DMS153 treated with DMSO at 0.1 percent for 48 hours (cell line): ENCODE measurements around the gene CALML5.

Experiments
- DNase-seq: peaks from one replicate; lab custom pipeline; 2025; ENCODE audit not compliant: unreplicated experiment; lab: John Stamatoyannopoulos, UW

CALML5 gene

GRCh38 chr10:5518143-5518542 lies 18.8 kb upstream of the CALML5 start:
- peak; percentile 36 for DNase-seq

GRCh38 chr10:5517546-5517945 lies 18.2 kb upstream of the CALML5 start:
- DNase-seq: no peak

DNA sequence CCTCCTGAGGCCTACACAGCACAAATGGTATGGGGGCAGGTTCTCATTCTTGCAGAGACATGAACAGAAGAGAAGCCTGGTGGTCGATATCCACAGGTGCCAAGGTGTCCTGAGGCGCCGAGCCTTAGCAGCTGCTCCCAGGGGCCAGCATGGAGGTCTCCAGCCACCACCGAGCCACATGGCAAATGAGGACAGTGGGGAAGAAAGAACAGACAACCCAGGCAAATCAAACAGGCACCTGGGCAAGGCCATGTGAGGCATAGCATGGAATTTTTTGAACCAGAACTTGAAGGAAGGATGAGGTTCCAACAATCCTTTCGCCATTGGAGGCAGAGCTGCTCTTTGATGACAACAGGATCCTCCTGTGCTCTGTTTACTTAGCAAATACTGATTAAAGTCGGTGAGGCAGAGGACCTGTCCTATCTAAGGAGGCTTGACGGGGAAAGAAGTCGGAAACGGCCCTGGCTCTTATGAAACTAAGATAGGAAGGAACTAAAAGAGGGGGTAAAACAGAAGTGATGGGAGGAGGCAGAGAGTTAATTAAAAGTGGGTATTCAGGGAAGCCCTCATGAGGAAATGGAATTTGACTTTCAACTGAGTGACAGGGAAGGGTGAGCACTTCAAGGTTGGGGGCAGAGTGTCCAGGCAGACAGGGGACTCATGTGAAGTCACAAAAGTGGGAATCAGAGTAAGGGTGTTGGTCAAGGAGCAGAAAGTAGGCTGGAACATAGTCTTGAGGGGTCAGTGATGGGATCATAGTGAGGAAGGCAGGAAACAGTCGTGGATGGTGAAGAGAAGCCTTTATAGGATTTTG lies 16.8 kb upstream of the CALML5 start:
- DNase-seq: no peak

GRCh38 chr10:5514226-5514850 lies 15.0 kb upstream of the CALML5 start:
- DNase-seq: no peak

DNA sequence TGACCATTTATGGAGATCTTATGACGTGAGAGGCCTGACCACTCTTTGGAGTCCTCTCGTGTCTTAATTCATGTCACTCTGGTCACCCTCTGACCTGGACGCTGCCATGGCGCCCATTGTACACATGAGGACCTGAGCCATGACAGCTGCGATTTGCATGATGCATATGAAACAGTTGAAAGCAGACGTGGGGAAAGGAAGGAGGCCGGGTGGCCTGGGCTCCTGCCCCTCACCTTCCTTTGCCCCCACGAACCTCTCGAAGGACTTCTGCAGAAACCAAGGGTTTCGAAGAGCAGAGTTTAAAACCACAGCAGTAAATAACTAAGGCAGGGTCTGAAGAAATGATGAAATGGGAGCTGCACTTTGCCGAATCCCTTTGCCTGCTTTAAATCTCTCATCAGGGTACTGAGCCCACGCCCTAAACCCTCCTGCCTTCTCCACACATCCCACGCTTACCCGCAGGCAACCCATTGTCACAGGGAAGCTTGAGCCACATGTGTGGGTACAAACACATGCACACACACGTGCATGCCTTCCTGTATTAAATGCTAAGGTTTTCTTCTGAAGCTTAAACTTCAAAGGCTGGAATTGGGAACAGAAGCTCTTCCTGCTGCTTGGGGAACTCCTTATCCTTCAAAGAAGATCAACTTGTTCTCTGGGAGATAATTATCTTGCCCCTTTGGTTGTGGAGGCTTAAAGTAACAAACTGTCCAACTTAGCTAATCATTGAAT lies 13.7 kb upstream of the CALML5 start:
- no peak for DNase-seq

- DNase-seq: no peak
Observed at GRCh38 chr10:5512331-5512730, 13.0 kb upstream of the CALML5 start.

- DNase-seq: no peak
Observed at GRCh38 chr10:5511885-5512280, 12.5 kb upstream of the CALML5 start.

DNA sequence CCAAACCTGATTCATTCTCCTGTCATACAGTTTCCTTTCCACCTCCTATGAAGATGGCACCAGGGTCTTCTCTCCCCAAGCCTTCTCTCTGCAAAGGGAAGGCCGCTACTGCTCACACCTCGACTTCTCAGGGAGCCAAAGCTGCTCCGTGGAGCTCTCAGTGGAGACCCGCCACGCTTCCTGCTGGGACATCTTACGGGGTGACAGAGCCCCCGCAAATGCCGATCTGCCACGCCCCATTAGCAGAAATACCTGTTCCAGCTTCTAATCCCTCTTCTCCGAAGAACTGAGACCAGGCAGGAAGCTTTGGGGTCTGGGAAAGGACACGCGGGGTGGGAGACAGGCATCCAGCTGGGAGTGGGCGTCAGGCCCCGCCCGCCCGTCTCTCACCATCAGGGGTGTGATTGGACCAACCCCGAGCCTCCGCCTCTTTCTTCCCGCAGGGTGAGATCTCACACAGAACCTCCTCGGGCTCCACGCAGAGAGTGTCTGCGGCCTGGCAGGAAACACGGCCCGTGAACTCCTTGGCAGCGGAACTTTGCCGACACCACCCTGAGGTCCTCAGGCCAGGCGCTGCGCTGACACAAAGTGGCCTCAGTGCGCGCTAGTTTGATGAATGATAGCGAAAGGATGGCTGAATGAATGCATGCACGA lies 12.0 kb upstream of the CALML5 start:
- DNase-seq: no peak

DNA sequence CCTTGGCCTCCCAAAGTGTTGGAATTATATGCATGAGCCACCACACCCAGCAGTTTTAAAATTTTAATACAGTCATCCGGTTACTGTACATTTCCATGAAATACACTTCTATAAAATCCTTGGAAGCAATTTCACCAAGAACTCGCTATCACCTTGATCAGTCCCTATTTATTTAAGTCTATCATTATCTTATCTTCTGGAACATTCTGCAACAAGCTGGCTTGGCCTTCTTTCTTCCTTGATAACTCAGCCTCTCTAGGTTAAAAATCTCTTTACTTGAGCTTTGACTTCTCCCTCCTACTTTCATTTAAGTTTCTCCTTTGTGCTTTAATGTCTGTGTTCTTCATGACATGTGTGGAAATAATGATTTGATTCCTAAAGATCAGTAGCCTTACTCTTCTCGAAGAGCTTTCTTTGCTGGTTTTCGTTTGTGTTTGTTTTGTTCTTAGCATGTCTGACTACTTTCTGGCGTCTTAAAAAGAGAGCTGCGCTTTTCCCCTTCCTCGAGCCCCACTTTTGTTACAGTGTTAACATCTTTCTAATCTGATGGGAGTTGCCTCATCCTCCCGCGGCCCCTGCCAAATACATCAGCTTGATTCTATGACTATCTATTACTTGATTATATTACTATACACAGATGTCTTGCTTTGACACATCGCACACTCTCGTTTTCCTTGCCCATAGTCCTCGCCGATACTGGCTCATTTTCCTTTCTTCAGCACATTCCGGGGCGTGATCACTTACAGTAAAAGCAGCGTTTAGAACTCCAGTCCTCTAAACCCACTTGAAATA lies 11.1 kb upstream of the CALML5 start:
- DNase-seq: no peak

- DNase-seq: no peak
Observed at GRCh38 chr10:5509691-5510090, 10.3 kb upstream of the CALML5 start.

GRCh38 chr10:5509236-5509635 lies 9.9 kb upstream of the CALML5 start:
- DNase-seq: no peak

- DNase-seq: no peak
Observed at GRCh38 chr10:5508786-5509185, 9.4 kb upstream of the CALML5 start.

- no peak for DNase-seq
Observed at GRCh38 chr10:5508161-5508604, 8.8 kb upstream of the CALML5 start.

DNA sequence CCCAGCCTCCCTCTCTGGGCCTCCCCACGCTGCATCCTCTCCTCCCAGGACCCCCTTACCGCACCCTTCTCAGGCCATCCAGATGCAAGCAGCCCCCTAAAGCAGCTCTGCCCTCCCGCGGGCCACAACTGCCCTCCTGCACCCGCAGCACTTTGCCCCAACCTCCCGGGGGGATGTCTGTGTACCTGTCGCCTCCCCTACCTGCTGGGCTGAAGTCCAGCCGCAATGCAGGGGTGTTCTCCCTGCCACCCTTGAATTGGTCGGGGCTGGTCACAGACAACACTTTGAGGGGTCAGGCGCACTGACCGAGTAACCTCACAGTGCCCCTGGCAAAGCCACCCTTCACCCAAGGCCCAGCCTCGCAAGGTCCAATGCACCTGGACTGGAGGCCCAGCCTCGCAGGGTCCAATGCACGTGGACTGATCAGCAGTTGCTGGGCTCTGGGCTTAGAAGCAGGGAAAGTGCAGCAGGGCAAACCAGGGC lies 8.3 kb upstream of the CALML5 start:
- DNase-seq: no peak

- DNase-seq: no peak
Observed at GRCh38 chr10:5506751-5507648, 7.6 kb upstream of the CALML5 start.

GRCh38 chr10:5506246-5506645 lies 6.9 kb upstream of the CALML5 start:
- no peak for DNase-seq

DNA sequence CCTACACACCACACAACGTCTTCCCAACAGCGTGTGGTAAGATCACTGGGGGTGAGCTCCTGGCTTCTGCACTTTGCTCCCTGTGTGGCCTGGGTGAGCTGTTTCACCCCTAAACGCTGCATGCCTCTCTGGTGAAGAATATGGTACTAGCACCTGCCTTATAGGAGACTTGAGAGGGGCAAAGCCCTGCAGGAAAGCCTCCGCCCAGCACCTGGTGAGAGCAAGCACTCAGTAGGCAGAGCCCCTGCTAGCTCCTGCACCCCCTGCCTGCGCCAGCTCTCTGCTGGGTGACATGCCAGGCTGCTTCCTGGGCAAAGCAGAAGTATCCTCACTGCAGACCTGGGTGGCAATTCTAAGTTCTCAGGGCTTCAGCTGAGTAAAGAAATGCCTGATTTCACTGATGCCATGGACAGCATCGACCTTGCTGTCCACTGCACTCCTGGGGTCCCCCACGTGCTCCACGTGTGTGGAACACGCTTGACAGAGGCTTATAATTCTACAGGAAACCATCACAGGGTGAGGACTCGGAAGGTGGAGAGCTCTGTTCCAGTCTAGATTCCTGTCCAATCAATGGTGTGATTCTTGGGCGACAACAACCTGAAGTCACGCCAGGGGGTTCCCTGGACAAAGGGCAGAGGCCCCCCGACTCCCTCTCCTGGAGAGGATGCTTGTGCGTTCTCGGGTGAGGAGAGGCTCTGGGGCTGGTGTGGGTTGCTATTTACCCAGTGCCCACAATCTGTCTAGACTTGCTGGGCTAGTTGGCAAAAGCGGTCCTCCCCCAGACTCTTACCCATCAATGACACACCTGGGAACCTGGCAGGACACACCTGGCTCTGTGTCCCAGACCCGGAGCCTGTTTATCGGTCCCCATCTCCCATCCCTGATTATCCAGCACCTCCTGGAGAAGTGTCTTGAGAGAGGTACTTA lies 5.0 kb upstream of the CALML5 start:
- no peak for DNase-seq

GRCh38 chr10:5503477-5503835 lies 4.1 kb upstream of the CALML5 start:
- peak; percentile 26 for DNase-seq
